Activated naive CD4-positive, alpha-beta T cell (primary cell): ENCODE measurements around the gene TRIM62.
"Not testable (repeated sequence)": the region's sequence is repeated elsewhere in the genome, so short reads cannot be mapped to it uniquely, and the experiment has no call there.

Experiments used
- DNase-seq, 4 experiments: peaks; one replicate each; lab custom pipeline; 2025; lab: John Stamatoyannopoulos, UW

The TRIM62 gene

DNA sequence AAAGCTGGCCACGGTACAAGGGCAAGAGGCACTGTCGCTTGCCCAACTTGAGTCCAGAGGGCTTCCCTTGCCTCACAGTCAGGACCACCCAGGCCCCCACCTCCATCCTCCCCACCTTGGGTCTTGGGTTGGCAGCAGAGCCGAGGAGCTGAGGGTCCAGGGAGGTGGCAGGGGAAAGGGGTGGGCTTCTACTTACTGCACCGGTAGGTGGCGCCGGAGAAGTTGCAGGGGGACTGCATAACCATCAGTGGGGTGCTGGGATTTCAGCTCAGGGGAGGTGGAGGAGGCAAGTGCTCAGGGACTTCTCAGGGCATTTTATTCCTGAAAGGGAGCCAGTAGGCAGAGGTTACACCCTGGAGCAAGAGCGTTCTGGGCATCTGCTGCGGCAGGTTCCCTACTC lies 44.0 kb downstream of the TRIM62 start:
- peak in 1 of 4 experiments; percentile 13 for DNase-seq

DNA sequence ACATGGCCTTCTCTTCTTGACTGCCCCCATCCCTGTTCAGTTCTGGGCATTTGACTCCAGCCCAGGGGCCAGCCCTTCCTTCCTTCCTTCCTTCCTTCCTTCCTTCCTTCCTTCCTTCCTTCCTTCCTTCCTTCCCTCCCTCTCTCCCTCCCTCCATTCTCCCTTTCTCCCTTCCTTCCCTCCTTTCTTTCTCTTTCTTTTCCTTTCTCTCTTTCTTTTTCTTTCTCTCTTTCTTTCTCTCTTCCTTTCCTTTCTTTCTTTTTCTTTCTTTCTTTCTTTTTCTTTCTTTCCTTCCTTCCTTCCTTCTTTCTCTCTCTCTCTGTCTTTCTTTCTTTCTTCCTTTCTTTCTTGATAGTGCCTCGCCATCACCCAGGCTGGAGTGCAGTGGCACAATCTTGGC lies 45.8 kb downstream of the TRIM62 start:
- not testable (repeated sequence) for DNase-seq

- no peak for DNase-seq
Measured at GRCh38 chr1:33133478-33134105, 48.3 kb downstream of the TRIM62 start.

GRCh38 chr1:33132549-33132948 lies 49.3 kb downstream of the TRIM62 start:
- no peak for DNase-seq

GRCh38 chr1:33131191-33131590 lies 50.7 kb downstream of the TRIM62 start:
- no peak for DNase-seq

DNA sequence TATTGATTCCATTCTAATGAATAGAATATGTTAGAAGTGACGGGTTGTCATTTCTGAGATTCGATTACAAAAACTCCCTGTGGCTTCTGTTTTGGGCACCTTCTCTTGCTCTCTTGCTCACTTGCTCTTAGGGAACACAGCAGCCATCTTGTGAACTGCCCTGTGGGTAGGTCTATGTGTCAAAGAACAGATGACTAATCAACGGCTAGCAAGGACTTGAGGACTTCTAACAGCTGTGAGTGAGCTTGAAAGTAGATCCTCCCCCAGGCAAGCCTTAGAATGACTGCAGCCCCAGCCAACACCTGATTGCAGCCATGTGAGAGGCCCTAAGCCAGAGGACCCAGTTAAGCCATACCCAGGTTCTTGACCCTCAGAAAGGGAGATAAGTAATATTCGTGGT lies 51.5 kb downstream of the TRIM62 start:
- DNase-seq: no peak

DNA sequence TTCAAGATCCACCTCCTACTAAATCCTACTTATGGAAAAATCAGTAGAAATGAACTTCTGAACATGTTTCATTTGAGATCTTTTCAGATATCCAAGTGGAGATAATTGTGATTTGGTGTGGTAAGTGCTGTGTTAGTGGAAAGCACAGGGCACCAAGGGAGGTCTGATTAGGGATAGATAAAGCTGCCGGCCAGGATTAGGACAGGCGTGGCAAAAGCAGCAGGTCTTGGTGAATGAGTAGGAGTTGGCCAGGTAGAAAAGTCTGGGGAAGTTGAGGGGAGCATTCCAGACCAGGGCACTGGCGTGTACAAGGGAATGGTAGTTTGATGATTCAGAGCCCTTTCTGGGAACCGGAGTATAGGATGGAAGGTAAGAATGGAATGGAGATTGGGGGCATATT lies 53.1 kb downstream of the TRIM62 start:
- no peak for DNase-seq

DNA sequence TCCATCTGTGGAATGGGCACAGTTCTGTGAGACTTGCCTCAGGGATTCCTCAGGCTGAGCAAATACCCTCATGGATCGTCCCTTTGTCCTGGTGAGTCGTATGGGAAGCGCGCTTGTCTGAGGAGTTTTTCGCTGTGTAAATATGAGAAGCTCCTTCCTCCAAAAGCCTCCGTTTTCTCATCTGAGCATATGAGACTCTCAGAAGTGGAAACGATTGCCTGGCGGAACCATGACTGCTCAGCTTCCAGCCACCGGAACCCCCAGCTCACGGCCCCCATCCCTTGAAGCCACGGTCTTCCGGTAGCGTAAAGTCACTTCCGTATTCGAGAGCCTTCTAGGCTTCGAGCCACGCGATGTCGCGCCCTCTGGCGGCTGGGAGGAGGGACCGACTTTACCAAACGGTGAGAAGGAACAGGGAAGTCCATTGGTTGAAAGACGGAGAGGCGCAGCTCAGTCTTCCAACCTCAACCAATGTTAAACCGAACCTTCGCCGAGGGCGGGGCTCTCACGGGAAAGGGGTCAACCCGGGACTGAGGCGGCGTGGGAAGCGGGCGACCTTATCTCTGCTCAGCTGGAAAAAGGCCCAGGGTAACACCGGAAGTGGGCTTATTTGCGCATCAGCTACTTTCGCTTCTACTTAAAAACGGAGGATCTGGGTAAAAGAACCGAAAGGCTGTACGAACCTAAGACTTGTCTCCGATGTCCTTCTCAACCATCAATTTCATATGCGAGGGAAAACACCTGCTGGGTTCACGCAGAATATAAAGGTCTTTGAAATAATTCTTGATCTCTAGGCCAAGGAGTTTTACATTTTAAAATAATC lies 54.6 kb downstream of the TRIM62 start:
- peak; percentile 97 to 98 (median 98) for DNase-seq

- no peak for DNase-seq
Measured at GRCh38 chr1:33126411-33127000, 55.3 kb downstream of the TRIM62 start.

GRCh38 chr1:33124647-33125046 lies 57.2 kb downstream of the TRIM62 start:
- DNase-seq: not testable (repeated sequence)

DNA sequence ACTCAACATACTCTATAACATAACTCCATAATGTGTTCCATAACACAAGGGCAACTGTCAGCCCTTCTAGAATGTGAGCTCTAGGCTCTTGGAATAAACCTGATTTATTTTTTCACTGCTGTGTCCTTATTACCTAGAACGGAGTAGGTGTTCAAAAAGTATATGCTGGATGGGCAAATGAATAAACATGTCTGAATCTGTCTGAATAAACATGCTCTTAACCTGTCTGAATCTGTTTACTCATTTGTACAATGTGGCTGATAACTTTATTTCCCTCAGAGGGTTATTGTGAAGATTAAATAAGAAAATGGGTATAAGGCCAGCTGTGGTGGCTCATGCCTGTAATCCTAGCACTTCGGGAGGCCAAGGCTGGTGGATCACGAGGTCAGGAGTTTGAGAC lies 58.6 kb downstream of the TRIM62 start:
- DNase-seq: no peak

- DNase-seq: no peak
Measured at GRCh38 chr1:33122483-33123178, 59.2 kb downstream of the TRIM62 start.

- no peak for DNase-seq
Measured at GRCh38 chr1:33121728-33122127, 60.1 kb downstream of the TRIM62 start.

DNA sequence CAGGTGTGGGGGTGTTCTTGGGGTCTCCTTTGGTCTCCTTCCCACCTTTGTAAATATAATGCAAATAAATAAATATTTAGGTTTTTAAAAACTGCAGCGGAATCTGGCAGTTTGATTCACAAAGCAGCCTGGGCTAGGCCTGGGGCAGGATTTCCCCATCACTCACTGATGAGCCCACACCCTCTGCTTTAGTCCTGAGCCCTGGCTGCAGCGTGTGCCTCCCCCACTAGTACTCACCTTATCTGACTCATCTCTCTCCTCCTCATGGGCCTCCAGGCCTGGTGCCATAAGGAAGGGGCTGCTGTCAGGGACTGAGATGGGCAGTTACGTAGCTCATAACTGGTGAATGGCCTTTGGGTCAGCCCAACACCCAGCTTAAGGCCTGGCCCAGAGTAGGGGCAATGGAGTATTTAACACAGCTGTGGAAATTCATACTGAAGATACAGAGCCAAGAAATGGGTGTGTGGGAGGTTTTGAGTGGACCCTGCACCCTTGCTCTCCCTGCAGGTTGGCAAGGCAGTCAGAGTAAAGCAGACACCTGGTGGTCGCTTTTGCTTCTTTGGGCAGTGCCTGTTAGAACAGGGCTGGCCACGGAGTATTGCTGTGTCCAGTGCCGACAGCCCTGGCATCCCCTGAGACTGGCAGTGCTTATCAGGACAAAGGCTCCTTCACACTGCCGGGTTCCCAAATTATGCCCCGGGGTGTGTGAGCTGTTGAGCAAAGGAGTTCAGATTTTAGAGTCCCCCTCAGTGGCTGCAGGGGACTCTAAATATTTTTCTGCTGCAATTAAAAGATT lies 61.2 kb downstream of the TRIM62 start:
- no peak for DNase-seq

- no peak for DNase-seq
Measured at GRCh38 chr1:33119532-33120217, 62.2 kb downstream of the TRIM62 start.

GRCh38 chr1:33119050-33119449 lies 62.8 kb downstream of the TRIM62 start:
- no peak for DNase-seq

DNA sequence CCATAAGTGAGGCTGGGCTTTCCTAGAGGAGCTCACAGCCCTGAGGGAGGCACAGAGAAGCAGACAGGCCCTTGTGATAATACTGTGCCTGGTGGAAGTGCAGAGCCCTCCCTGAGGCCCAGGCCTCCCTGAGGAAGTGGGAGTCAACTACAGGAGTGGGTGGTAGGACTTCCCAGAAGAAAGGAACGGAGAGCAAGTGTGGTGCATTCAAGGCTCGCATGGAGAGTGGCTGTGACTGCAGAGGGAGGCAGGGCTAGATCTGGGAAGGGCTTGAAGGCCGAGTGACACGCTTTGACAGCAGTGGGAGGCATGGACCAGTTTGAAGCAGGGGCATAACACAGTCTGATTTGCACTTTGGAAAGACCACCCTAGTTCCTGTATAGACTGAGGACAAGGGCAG lies 63.6 kb downstream of the TRIM62 start:
- no peak for DNase-seq

DNA sequence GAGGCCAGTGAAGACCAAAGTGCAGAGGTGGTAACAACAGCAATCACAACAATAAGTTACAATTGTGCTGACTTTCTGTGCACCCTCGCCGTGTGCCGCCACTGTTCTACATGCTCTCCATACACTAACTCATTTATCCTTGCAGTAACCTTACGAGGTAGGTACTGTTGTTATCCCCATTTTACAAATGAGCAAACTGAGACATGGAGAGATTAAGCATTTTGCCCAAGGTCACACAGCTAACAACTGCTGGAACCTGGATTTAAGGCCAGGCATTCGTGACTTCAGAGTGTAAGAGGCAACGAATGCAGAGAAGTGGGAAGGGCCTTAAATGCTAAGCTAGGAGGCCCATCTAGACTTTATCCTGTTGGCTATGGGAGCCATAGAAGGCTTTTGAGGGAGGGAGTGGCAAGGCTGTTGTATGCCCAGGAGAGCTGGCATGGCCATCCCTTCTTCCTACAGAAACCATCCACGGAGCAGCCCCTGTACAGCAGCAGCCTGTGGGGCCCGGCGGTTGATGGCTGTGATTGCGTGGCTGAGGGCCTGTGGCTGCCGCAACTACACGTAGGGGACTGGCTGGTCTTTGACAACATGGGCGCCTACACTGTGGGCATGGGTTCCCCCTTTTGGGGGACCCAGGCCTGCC lies 64.3 kb downstream of the TRIM62 start:
- no peak for DNase-seq

- no peak for DNase-seq
Measured at GRCh38 chr1:33111965-33112364, 69.9 kb downstream of the TRIM62 start.

GRCh38 chr1:33110477-33110876 lies 71.4 kb downstream of the TRIM62 start:
- DNase-seq: no peak

DNA sequence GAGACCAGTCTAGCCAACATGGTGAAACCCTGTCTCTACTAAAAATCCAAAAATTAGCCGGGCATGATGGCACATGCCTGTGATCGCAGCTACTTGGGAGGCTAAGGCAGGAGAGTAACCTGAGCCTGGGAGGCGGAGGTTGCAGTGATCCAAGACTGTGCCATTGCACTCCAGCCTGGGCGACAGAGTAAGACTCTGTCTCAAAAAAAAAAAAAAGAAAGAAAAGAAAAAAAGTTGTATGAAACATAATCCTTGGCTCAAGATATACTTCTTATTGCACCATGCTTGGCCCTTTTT lies 81.8 kb downstream of the TRIM62 start:
- not testable (repeated sequence) for DNase-seq
